DMS53 treated with DMSO at 0.1 percent for 48 hours (cell line): ENCODE results near the gene TEX14.
"Not testable (repeated sequence)": the region's sequence is repeated elsewhere in the genome, so short reads cannot be mapped to it uniquely, and the experiment has no call there.

ENCODE experiments used
- DNase-seq: peaks from one replicate; lab custom pipeline; 2025; ENCODE audit not compliant: unreplicated experiment; lab: John Stamatoyannopoulos, UW

Gene TEX14

GRCh38 chr17:58605986-58606385 lies 85.9 kb downstream of the TEX14 start:
- DNase-seq = no peak

- no peak for DNase-seq
These were observed 86.4 kb downstream of the TEX14 start for GRCh38 chr17:58605470-58605869.

- no peak for DNase-seq
These were observed 89.9 kb downstream of the TEX14 start for GRCh38 chr17:58601976-58602375.

GRCh38 chr17:58597371-58597770 lies 94.5 kb downstream of the TEX14 start:
- no peak for DNase-seq

- no peak for DNase-seq
These were observed 96.6 kb downstream of the TEX14 start for GRCh38 chr17:58595194-58595792.

- no peak for DNase-seq
These were observed 98.7 kb downstream of the TEX14 start for GRCh38 chr17:58593123-58593522.

- DNase-seq = no peak
These were observed 100.4 kb downstream of the TEX14 start for GRCh38 chr17:58591455-58591854.

- DNase-seq = no peak
These were observed 101.5 kb downstream of the TEX14 start for GRCh38 chr17:58590377-58590776.

GRCh38 chr17:58587713-58588117 lies 104.1 kb downstream of the TEX14 start:
- peak; percentile 28 for DNase-seq

- no peak for DNase-seq
These were observed 105.7 kb downstream of the TEX14 start for GRCh38 chr17:58586009-58586644.

- DNase-seq = no peak
These were observed 106.3 kb downstream of the TEX14 start for GRCh38 chr17:58585554-58585953.

- DNase-seq = no peak
These were observed 108.4 kb downstream of the TEX14 start for GRCh38 chr17:58583486-58583885.

- DNase-seq = not testable (repeated sequence)
These were observed 109.1 kb downstream of the TEX14 start for GRCh38 chr17:58582718-58583117.

GRCh38 chr17:58580671-58581070 lies 111.2 kb downstream of the TEX14 start:
- DNase-seq = no peak

GRCh38 chr17:58577696-58578095 lies 114.1 kb downstream of the TEX14 start:
- DNase-seq = no peak

- DNase-seq = peak; percentile 65
These were observed 115.0 kb downstream of the TEX14 start for GRCh38 chr17:58576679-58577367.

- DNase-seq = no peak
These were observed 116.3 kb downstream of the TEX14 start for GRCh38 chr17:58575511-58575910.

GRCh38 chr17:58574025-58574424 lies 117.8 kb downstream of the TEX14 start:
- no peak for DNase-seq

GRCh38 chr17:58572846-58573245 lies 119.0 kb downstream of the TEX14 start:
- no peak for DNase-seq

- no peak for DNase-seq
These were observed 121.1 kb downstream of the TEX14 start for GRCh38 chr17:58570758-58571157.

GRCh38 chr17:58569196-58569595 lies 122.6 kb downstream of the TEX14 start:
- no peak for DNase-seq

GRCh38 chr17:58568044-58568799 lies 123.6 kb downstream of the TEX14 start:
- no peak for DNase-seq
